Esophagus (tissue), 2 donors: ENCODE data around the gene GNGT1. TPM values are rescaled to one million over a fixed set of nuclear protein-coding genes. Genes with fewer than 3 reads are reported as not detected.

Experiments
- H3K27ac ChIP-seq, 2 donors: one replicate each; pipeline ENCODE4 v1.5.1; 2013; ENCODE audit warnings: low read depth in 2 of 2, mild to moderate bottlenecking in 2 of 2, inconsistent platforms in 1 of 2, low read length in 1 of 2, moderate library complexity in 1 of 2
- H3K27me3 ChIP-seq, 2 donors: one replicate each; pipeline ENCODE4 v1.6.1; 2013; ENCODE audit warnings: low read length in 2 of 2, control low read depth in 1 of 2, mild to moderate bottlenecking in 1 of 2; ENCODE audit not compliant: insufficient read depth in 2 of 2, control insufficient read depth in 1 of 2
- H3K36me3 ChIP-seq, 2 donors: one replicate each; pipeline ENCODE4 v1.6.1; 2013; ENCODE audit warnings: low read length in 1 of 2; ENCODE audit not compliant: control insufficient read depth in 2 of 2, insufficient read depth in 2 of 2
- H3K4me1 ChIP-seq, 2 donors: one replicate each; pipeline ENCODE4 v1.6.1; 2013; ENCODE audit warnings: low read length in 1 of 2; ENCODE audit not compliant: control insufficient read depth in 2 of 2, insufficient read depth in 2 of 2
- H3K4me3 ChIP-seq, 2 donors: one replicate each; pipeline ENCODE4 v1.5.1; 2013; ENCODE audit warnings: low read length in 2 of 2, mild to moderate bottlenecking in 2 of 2, low read depth in 1 of 2, moderate library complexity in 1 of 2
- H3K9me3 ChIP-seq, 2 donors: one replicate each; pipeline ENCODE4 v1.6.1; 2013; ENCODE audit warnings: mild to moderate bottlenecking in 2 of 2, low read depth in 1 of 2, low read length in 1 of 2, moderate library complexity in 1 of 2; ENCODE audit not compliant: control insufficient read depth in 2 of 2, insufficient read depth in 1 of 2
- WGBS, 2 donors: extraction: QIAGEN DNeasy Blood & Tissue Kit; methylation state at CpG; one replicate each; pipeline ENCODE4 v1.1.7; 2013; 5-methylcytosine and 5-hydroxymethylcytosine counted together
- polyA plus RNA-seq, 2 donors: library from polyadenylated mRNA; stranded (reverse); fragments of 200-250 nt; gene quantifications; one replicate each; pipeline ENCODE4 v1.2.3, GENCODE V29; 2013
- donor health status: healthy with polysubstance abuse.
- donor health status: Bipolar disorder and iron deficiency.

GNGT1 gene
- polyA plus RNA-seq, result not detected

GRCh38 chr7:93906267-93906666 is at the start of gene GNGT1:
Gene GNGT1, plus strand, starts transcription at chr7:93906567. Its CDS starts 180 bp downstream, at chr7:93906747.
- Histone ChIP-seq H3K36me3 (no peaks in the 10 kb centered on the region), H3K4me1 (no peaks in the 10 kb centered on the region), H3K9me3 (no peaks in the 10 kb centered on the region), H3K27me3 (no peaks in the 10 kb centered on the region), H3K27ac (no peak within 1 kb of the TSS), H3K4me3 (no peak within 1 kb of the TSS)
- WGBS, 2 donors, result 70 to 74% methylated on average over 3 of the region's 3 CpGs

GRCh38 chr7:93858857-93859256 is 47.5 kb upstream of the GNGT1 start:
- Histone ChIP-seq H3K27ac (no peak overlapping the region), H3K4me1 (no peaks in the 10 kb centered on the region), H3K36me3 (no peaks in the 10 kb centered on the region), H3K9me3 (no peaks in the 10 kb centered on the region), H3K4me3 (no peak overlapping the region), H3K27me3 (no peaks in the 10 kb centered on the region)
- 83 to 93% methylated on average over 2 of the region's 2 CpGs for WGBS, 2 donors

GRCh38 chr7:93860261-93860660 is 46.1 kb upstream of the GNGT1 start:
- 63 to 65% methylated on average over 1 of the region's 1 CpG for WGBS, 2 donors
- H3K4me1 ChIP-seq, result no peaks in the 10 kb centered on the region
- H3K36me3 ChIP-seq, result no peaks in the 10 kb centered on the region
- no peaks in the 10 kb centered on the region for H3K27me3 ChIP-seq
- H3K27ac ChIP-seq, result no peak overlapping the region
- H3K9me3 ChIP-seq, result no peaks in the 10 kb centered on the region
- H3K4me3 ChIP-seq, result no peak overlapping the region

GRCh38 chr7:93861325-93861949 is 44.9 kb upstream of the GNGT1 start:
- Histone ChIP-seq H3K4me1 (no peaks in the 10 kb centered on the region), H3K4me3 (no peak overlapping the region), H3K9me3 (no peaks in the 10 kb centered on the region), H3K27ac (no peak overlapping the region), H3K36me3 (no peaks in the 10 kb centered on the region), H3K27me3 (no peaks in the 10 kb centered on the region)
- WGBS, 2 donors, result 80 to 84% methylated on average over 4 of the region's 4 CpGs

GRCh38 chr7:93862651-93863050 is 43.7 kb upstream of the GNGT1 start:
- WGBS, 2 donors, result 84 to 85% methylated on average over 2 of the region's 2 CpGs
- no peaks in the 10 kb centered on the region for H3K9me3 ChIP-seq
- no peak overlapping the region for H3K27ac ChIP-seq
- no peaks in the 10 kb centered on the region for H3K36me3 ChIP-seq
- no peak overlapping the region for H3K4me3 ChIP-seq
- H3K27me3 ChIP-seq, result no peaks in the 10 kb centered on the region
- H3K4me1 ChIP-seq, result no peaks in the 10 kb centered on the region

GRCh38 chr7:93866886-93867285 is 39.5 kb upstream of the GNGT1 start:
- no peak overlapping the region for H3K27ac ChIP-seq
- H3K4me3 ChIP-seq, result no peak overlapping the region
- H3K27me3 ChIP-seq, result no peaks in the 10 kb centered on the region
- H3K36me3 ChIP-seq, result no peaks in the 10 kb centered on the region
- WGBS, 2 donors, result 75 to 82% methylated on average over 3 of the region's 3 CpGs
- no peaks in the 10 kb centered on the region for H3K4me1 ChIP-seq
- H3K9me3 ChIP-seq, result no peaks in the 10 kb centered on the region

- Histone ChIP-seq H3K27me3 (no peaks in the 10 kb centered on the region), H3K4me1 (no peaks in the 10 kb centered on the region), H3K27ac (no peak overlapping the region), H3K4me3 (no peak overlapping the region), H3K9me3 (no peaks in the 10 kb centered on the region), H3K36me3 (no peaks in the 10 kb centered on the region)
- 73 to 77% methylated on average over 1 of the region's 1 CpG for WGBS, 2 donors
Measured at GRCh38 chr7:93873998-93874574, 32.3 kb upstream of the GNGT1 start.

GRCh38 chr7:93877742-93878141 is 28.6 kb upstream of the GNGT1 start:
- WGBS, 2 donors, result 76 to 78% methylated on average over 3 of the region's 3 CpGs

GRCh38 chr7:93879356-93879755 is 27.0 kb upstream of the GNGT1 start:
- Histone ChIP-seq H3K27ac (no peak overlapping the region), H3K4me1 (no peaks in the 10 kb centered on the region), H3K9me3 (no peaks in the 10 kb centered on the region), H3K4me3 (no peak overlapping the region), H3K27me3 (no peaks in the 10 kb centered on the region), H3K36me3 (no peaks in the 10 kb centered on the region)

More at GRCh38 chr7:93877742-93878141, 28.6 kb upstream of the GNGT1 start:
- Histone ChIP-seq H3K27me3 (no peaks in the 10 kb centered on the region), H3K4me1 (no peaks in the 10 kb centered on the region), H3K36me3 (no peaks in the 10 kb centered on the region), H3K27ac (no peak overlapping the region), H3K9me3 (no peaks in the 10 kb centered on the region), H3K4me3 (no peak overlapping the region)

- Histone ChIP-seq H3K9me3 (no peaks in the 10 kb centered on the region), H3K27ac (no peak overlapping the region), H3K27me3 (no peaks in the 10 kb centered on the region), H3K4me3 (no peak overlapping the region), H3K36me3 (no peaks in the 10 kb centered on the region), H3K4me1 (no peaks in the 10 kb centered on the region)
Measured at GRCh38 chr7:93882468-93882867, 23.9 kb upstream of the GNGT1 start.
